ENCODE results near the gene TAPBP.
A peak's percentile ranks its signal among the peaks of the same experiment; 100 is the strongest.

The TAPBP gene

GRCh38 chr6:33319939-33320314, 6.0 kb upstream of the TAPBP start:
- no peak for DNase-seq (ENCODE audit: low read depth, low spot score)

GRCh38 chr6:33318426-33319073, 4.7 kb upstream of the TAPBP start:
- DNase-seq (ENCODE audit: low read depth, low spot score): no peak

GRCh38 chr6:33317669-33318425, 4.0 kb upstream of the TAPBP start, which contains the start of gene ZBTB22:
Gene ZBTB22, minus strand, starts transcription at chr6:33317744. Its CDS starts 828 bp downstream, at chr6:33316916.
- DNase-seq (ENCODE audit: low read depth, low spot score): peak; percentile 99

GRCh38 chr6:33317419-33317668, 3.5 kb upstream of the TAPBP start:
- DNase-seq (ENCODE audit: low read depth, low spot score): no peak

- no peak for DNase-seq (ENCODE audit: low read depth, low spot score)
Observed at GRCh38 chr6:33316603-33317418, 2.9 kb upstream of the TAPBP start.

- DNase-seq (ENCODE audit: low read depth, low spot score): no peak
Observed at GRCh38 chr6:33315793-33316602, 2.1 kb upstream of the TAPBP start.

- no peak for DNase-seq (ENCODE audit: low read depth, low spot score)
Observed at GRCh38 chr6:33314943-33315792, 1.3 kb upstream of the TAPBP start.

- DNase-seq (ENCODE audit: low read depth, low spot score): peak; percentile 68
Observed at GRCh38 chr6:33314515-33314942, 651 bp upstream of the TAPBP start.

GRCh38 chr6:33313105-33313708, 671 bp downstream of the TAPBP start:
- DNase-seq (ENCODE audit: low read depth, low spot score): peak; percentile 65

- DNase-seq (ENCODE audit: low read depth, low spot score): peak; percentile 83
Observed at GRCh38 chr6:33312361-33313104, 1.3 kb downstream of the TAPBP start.

GRCh38 chr6:33306356-33306755, 7.5 kb downstream of the TAPBP start:
- DNase-seq (ENCODE audit: low read depth, low spot score): no peak

- DNase-seq (ENCODE audit: low read depth, low spot score): no peak
Observed at GRCh38 chr6:33305052-33305451, 8.8 kb downstream of the TAPBP start.

- DNase-seq (ENCODE audit: low read depth, low spot score): no peak
Observed at GRCh38 chr6:33304216-33304615, 9.7 kb downstream of the TAPBP start.

GRCh38 chr6:33301877-33302276, 12.0 kb downstream of the TAPBP start:
- no peak for DNase-seq (ENCODE audit: low read depth, low spot score)

GRCh38 chr6:33299237-33299944, 14.5 kb downstream of the TAPBP start:
- peak; percentile 97 for DNase-seq (ENCODE audit: low read depth, low spot score)

- DNase-seq (ENCODE audit: low read depth, low spot score): peak; percentile 80
Observed at GRCh38 chr6:33298773-33299236, 15.1 kb downstream of the TAPBP start, which contains the start of gene RGL2. Gene RGL2, minus strand, starts transcription at chr6:33298942. Its CDS starts 332 bp downstream, at chr6:33298610.

- DNase-seq (ENCODE audit: low read depth, low spot score): peak; percentile 79
Observed at GRCh38 chr6:33297956-33298772, 15.7 kb downstream of the TAPBP start.

GRCh38 chr6:33297406-33297955, 16.4 kb downstream of the TAPBP start:
- peak; percentile 53 for DNase-seq (ENCODE audit: low read depth, low spot score)
